Measurements from ENCODE around the gene MCAM.
A peak's percentile ranks its signal among the peaks of the same experiment; 100 is the strongest.

Gene MCAM

DNA sequence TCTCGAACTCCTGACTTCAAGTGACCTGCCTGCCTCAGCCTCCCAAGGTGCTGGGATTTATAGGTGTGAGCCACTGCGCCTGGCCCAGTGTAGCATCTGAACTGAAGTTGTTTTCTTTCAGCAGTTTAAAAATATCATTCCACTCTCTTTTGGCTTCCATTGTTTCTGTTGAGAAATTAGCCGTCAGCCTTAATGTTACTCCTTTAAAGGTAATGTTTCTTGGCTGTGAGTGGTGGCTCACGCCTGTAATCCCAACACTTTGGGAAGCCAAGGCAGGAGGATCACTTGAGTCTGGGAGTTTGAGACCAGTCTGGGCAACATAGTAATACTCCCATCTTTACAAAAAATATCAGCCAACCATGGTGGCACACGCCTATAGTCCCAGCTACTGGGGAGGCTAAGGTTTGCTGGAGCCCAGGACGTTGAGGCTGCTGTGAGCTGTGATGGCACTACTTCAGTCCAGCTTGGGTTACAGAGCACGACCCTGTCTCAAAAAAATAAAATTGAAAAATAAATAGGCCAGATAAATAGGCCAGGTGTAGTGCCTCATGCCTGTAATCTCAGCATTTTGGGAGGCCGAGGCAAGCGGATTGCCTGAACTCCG, 25.9 kb downstream of the MCAM start:
- DNase-seq (ENCODE audit: low read depth), result no peak
- TF ChIP-seq, protein P1, sequence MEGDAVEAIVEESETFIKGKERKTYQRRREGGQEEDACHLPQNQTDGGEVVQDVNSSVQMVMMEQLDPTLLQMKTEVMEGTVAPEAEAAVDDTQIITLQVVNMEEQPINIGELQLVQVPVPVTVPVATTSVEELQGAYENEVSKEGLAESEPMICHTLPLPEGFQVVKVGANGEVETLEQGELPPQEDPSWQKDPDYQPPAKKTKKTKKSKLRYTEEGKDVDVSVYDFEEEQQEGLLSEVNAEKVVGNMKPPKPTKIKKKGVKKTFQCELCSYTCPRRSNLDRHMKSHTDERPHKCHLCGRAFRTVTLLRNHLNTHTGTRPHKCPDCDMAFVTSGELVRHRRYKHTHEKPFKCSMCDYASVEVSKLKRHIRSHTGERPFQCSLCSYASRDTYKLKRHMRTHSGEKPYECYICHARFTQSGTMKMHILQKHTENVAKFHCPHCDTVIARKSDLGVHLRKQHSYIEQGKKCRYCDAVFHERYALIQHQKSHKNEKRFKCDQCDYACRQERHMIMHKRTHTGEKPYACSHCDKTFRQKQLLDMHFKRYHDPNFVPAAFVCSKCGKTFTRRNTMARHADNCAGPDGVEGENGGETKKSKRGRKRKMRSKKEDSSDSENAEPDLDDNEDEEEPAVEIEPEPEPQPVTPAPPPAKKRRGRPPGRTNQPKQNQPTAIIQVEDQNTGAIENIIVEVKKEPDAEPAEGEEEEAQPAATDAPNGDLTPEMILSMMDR (conservative IDR thresholded peaks at IDR 0.05; ENCODE audit: control insufficient read depth, insufficient read depth, low read depth, low read length), result no peak
- no peak overlapping the region for H3K4me3 ChIP-seq (ENCODE audit: control insufficient read depth, low read depth, low read length)

DNA sequence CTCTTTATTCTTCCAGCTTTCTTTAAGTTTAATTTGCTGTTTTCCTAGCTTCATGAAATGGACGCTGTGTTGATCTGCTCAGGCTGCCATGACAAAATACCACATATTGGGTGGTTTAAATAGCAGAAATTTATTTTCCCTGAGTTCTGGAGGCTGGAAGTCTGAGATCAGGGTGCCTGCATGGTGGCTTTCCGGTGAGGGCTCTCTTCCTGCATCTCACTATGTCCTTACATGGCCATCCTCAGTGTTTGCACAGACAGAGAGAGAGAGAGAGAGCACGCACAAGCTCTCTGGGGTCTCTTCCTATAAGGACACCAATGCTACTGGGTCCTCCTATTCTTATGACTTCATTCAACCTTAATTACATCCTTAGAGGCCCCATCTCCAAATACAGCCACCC, 28.7 kb downstream of the MCAM start:
- DNase-seq (ENCODE audit: low read depth), result no peak
- H3K4me3 ChIP-seq (ENCODE audit: control insufficient read depth, low read depth, low read length), result no peak overlapping the region
- TF ChIP-seq, protein P1 (conservative IDR thresholded peaks at IDR 0.05; ENCODE audit: control insufficient read depth, insufficient read depth, low read depth, low read length), result no peak

DNA sequence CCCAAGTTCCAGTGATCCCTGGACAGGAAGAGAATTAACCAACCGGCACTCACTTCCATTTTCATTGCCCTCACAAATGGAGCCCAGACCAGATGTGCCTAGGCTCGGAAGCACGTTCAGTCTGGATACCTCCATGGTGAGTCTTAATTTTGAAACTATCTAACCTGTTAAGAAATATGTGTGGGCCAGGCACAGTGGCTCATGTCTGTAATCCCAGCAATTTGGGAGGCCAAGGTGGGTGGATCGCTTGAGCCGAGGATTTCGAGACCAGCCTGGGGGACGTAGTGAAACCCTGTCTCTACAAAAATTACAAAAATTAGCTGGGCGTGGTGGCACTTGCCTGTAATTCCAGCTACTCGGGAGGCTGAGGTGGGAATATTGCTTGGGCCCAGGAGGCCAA, 31.5 kb downstream of the MCAM start:
- DNase-seq (ENCODE audit: low read depth), result no peak
- TF ChIP-seq, protein P1 (conservative IDR thresholded peaks at IDR 0.05; ENCODE audit: control insufficient read depth, insufficient read depth, low read depth, low read length), result no peak
- no peak overlapping the region for H3K4me3 ChIP-seq (ENCODE audit: control insufficient read depth, low read depth, low read length)

DNA sequence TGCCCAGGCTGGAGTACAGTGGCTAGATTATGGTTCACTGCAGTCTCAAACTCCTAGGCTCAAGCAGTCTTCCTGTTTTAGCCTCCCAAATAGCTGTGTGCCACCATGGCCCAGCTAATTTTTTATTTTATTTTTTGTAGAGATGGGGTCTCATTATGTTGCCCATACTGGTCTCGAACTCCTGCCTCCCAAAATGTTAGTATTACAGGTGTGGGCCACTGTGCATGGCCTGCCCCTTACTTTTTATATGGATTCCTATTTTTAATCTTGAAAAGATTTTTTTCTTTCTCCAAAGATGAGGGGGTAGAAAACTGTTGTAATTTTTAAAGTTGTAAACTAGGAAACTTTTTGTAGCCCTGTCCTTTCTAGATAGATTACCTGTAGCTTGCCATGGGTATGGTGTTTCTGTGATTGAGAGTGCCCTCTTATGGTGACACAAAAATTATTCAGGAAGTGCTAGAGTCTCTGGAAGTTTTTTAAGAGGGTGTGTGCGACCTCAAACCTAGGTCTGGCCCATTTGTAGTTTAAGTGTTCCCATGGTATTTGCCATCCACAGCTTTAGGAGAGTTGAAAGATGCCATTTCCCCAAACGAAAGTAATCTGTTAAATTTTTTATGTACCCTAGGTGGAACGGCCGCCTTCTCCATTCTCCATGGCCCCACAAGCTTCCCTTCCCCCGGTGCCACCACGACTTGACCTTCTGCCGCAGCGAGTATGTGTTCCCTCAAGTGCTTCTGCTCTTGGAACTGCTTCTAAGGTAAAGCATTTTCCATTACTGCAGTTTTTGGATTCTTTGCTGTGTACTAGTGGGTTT, 32.4 kb downstream of the MCAM start:
- no peak overlapping the region for H3K4me3 ChIP-seq (ENCODE audit: control insufficient read depth, low read depth, low read length)
- peak; percentile 51 for DNase-seq (ENCODE audit: low read depth)
- TF ChIP-seq, protein P1 (conservative IDR thresholded peaks at IDR 0.05; ENCODE audit: control insufficient read depth, insufficient read depth, low read depth, low read length), result peak; percentile 46

DNA sequence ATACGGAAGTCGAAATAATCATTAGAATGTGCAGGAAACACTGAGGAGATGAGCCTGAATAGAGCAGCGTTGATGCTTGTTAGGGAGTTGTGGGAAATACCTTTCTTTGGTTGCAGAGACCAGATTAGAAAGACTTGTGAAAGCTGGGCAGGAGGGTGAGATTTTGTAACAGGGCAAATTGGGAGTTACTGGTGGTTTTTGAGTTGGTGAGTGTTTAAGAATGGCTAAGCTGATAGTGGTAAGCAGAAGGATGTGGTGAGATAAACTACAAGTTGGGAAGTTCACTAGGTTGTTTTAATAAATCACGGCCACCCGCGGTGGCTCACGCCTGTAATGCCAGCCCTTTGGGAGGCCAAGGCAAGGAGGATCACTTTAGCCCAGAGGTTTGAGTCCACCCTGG, 34.4 kb downstream of the MCAM start:
- DNase-seq (ENCODE audit: low read depth), result no peak
- TF ChIP-seq, protein P1 (conservative IDR thresholded peaks at IDR 0.05; ENCODE audit: control insufficient read depth, insufficient read depth, low read depth, low read length), result no peak
- H3K4me3 ChIP-seq (ENCODE audit: control insufficient read depth, low read depth, low read length), result no peak overlapping the region

DNA sequence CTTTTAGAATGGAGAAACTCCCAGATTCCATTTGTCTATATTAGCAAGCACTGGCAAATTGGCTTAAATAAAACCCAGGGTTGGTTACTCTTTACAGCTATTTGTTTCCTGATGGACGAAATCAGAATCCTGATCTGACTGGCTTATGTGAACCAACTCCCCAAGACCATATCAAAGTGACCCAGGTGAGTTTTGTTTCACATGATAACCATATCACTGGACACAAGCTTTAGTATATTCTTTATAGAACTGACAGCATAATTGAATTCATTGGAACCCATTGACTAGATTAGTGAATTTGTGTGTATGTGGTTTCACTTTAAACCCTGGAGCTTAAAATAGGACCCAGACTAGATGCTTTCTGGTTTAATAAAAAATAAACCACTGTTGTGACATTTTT, 39.3 kb downstream of the MCAM start:
- TF ChIP-seq, protein P1 (conservative IDR thresholded peaks at IDR 0.05; ENCODE audit: control insufficient read depth, insufficient read depth, low read depth, low read length), result no peak
- no peak overlapping the region for H3K4me3 ChIP-seq (ENCODE audit: control insufficient read depth, low read depth, low read length)
- DNase-seq (ENCODE audit: low read depth), result no peak
